Neural cell (in vitro differentiated cells): ENCODE data around the gene SLC36A1. TPM values are rescaled to one million over a fixed set of nuclear protein-coding genes. Genes with fewer than 3 reads are reported as not detected.
"Not testable (repeated sequence)": the region's sequence is repeated elsewhere in the genome, so short reads cannot be mapped to it uniquely, and the experiment has no call there.

Experiments
- H2AFZ ChIP-seq: fragments of 200-600, 300-800 bp; sonication (generic), shearing (Covaris generic); 2 replicates; pipeline ENCODE4 v1.6.0; 2014; ENCODE audit warnings: low read depth, mild to moderate bottlenecking, antibody characterized with exemption, low read length, moderate library complexity
- H3F3A ChIP-seq: fragments of 200-600 bp; shearing (Covaris generic); 2 replicates; pipeline ENCODE4 v1.6.1; 2016; ENCODE audit warnings: mild to moderate bottlenecking, moderate library complexity, mixed read lengths, antibody characterized with exemption, low read length; ENCODE audit not compliant: insufficient read depth, poor library complexity, severe bottlenecking
- H3K27ac ChIP-seq: fragments of 200-600, 300-800 bp; sonication (generic), shearing (Covaris generic); 2 replicates; pipeline ENCODE4 v1.5.1; 2014; ENCODE audit warnings: mild to moderate bottlenecking, low read length, moderate library complexity
- H3K27me3 ChIP-seq: fragments of 300-800, 200-600 bp; sonication (generic), shearing (Covaris generic); 2 replicates; pipeline ENCODE4 v1.6.0; 2014; ENCODE audit warnings: mild to moderate bottlenecking, low read depth, low read length, moderate library complexity; ENCODE audit not compliant: insufficient read depth
- H3K36me3 ChIP-seq: fragments of 300-800, 200-600 bp; sonication (generic), shearing (Covaris generic); 2 replicates; pipeline ENCODE4 v1.5.1; 2014; ENCODE audit warnings: mild to moderate bottlenecking, antibody characterized with exemption, low read length, moderate library complexity; ENCODE audit not compliant: insufficient read depth
- H3K4me2 ChIP-seq: fragments of 300-800, 200-600 bp; sonication (generic), shearing (Covaris generic); 2 replicates; pipeline ENCODE4 v1.6.0; 2014; ENCODE audit warnings: mild to moderate bottlenecking, low read length
- H3K4me3 ChIP-seq: fragments of 300-800, 200-600 bp; sonication (generic), shearing (Covaris generic); 2 replicates; pipeline ENCODE4 v1.5.1; 2014; ENCODE audit warnings: mild to moderate bottlenecking, low read length, moderate library complexity
- H3K79me2 ChIP-seq: fragments of 200-600 bp; shearing (Covaris generic); replicated peaks from 2 replicates; pipeline ENCODE4 v1.6.0; 2014; ENCODE audit warnings: mild to moderate bottlenecking, low read length, moderate library complexity; ENCODE audit not compliant: insufficient read depth
- H3K9ac ChIP-seq: fragments of 300-800, 200-600 bp; sonication (generic), shearing (Covaris generic); 2 replicates; pipeline ENCODE4 v1.6.1; 2016; ENCODE audit warnings: mild to moderate bottlenecking, low read length, mixed read lengths
- H3K9me2 ChIP-seq: fragments of 200-600 bp; shearing (Covaris generic); 2 replicates; pipeline ENCODE4 v1.6.1; 2016; ENCODE audit warnings: mild to moderate bottlenecking, low read length, mixed read lengths; ENCODE audit not compliant: insufficient read depth
- H3K9me3 ChIP-seq: fragments of 200-600, 300-800 bp; sonication (generic), shearing (Covaris generic); 2 replicates; pipeline ENCODE4 v1.6.1; 2016; ENCODE audit warnings: mild to moderate bottlenecking, mixed run types, low read length, moderate library complexity, mixed read lengths
- H4K20me1 ChIP-seq: fragments of 200-600 bp; shearing (Covaris generic); 2 replicates; pipeline ENCODE4 v1.6.1; 2016; ENCODE audit warnings: mild to moderate bottlenecking, mixed run types; ENCODE audit not compliant: insufficient read depth
- EP300 ChIP-seq: fragments of 450-650 bp; conservative IDR thresholded peaks from 2 replicates; pipeline ENCODE4 v1.6.1; 2014; ENCODE audit warnings: antibody characterized with exemption, mild to moderate bottlenecking, moderate library complexity; ENCODE audit not compliant: poor library complexity, severe bottlenecking
- EZH2 ChIP-seq: fragments of 200-600, 300-800 bp; shearing (Covaris generic), sonication (generic); IDR thresholded peaks from 2 replicates; pipeline ENCODE4 v1.6.1; 2014; ENCODE audit warnings: antibody characterized with exemption, low read length, borderline replicate concordance, mild to moderate bottlenecking; ENCODE audit not compliant: insufficient read depth, poor library complexity, severe bottlenecking
- MXI1 ChIP-seq: fragments of 450-650 bp; conservative IDR thresholded peaks from 2 replicates; pipeline ENCODE4 v1.6.1; 2014; ENCODE audit warnings: antibody characterized with exemption, mild to moderate bottlenecking; ENCODE audit not compliant: poor library complexity, severe bottlenecking
- POLR2AphosphoS5 ChIP-seq: IDR thresholded peaks from 2 replicates; pipeline ENCODE4 v1.6.1; 2012
- RAD21 ChIP-seq: fragments of 450-650 bp; conservative IDR thresholded peaks from 2 replicates; pipeline ENCODE4 v1.6.1; 2014; ENCODE audit warnings: antibody characterized with exemption, mild to moderate bottlenecking, moderate library complexity
- SMC3 ChIP-seq: fragments of 450-650 bp; conservative IDR thresholded peaks from 2 replicates; pipeline ENCODE4 v1.6.1; 2014; ENCODE audit warnings: antibody characterized with exemption, mild to moderate bottlenecking, moderate library complexity; ENCODE audit not compliant: poor library complexity
- TAF1 ChIP-seq: IDR thresholded peaks from 2 replicates; pipeline ENCODE4 v1.6.1; 2012; ENCODE audit warnings: low read depth
- polyA plus RNA-seq: library from polyadenylated mRNA; depleted of rRNA; stranded (reverse); fragments of >200 nt; gene quantifications from 2 replicates; pipeline ENCODE4 v1.2.3, GENCODE V29; 2014
- TF ChIP-seq, protein P1 (sequence below): fragments of 450-650 bp; IDR thresholded peaks from 2 replicates; pipeline ENCODE4 v1.5.1; 2014; ENCODE audit warnings: antibody characterized with exemption, mild to moderate bottlenecking, moderate library complexity; ENCODE audit not compliant: poor library complexity, severe bottlenecking
- TF ChIP-seq, protein P2 (sequence below): IDR thresholded peaks from 2 replicates; pipeline ENCODE4 v1.6.1; 2012; ENCODE audit warnings: borderline replicate concordance

Gene SLC36A1
- polyA plus RNA-seq, 1 donor from 2014 or later = 5.3 TPM

GRCh38 chr5:151498395-151499155 is 51.2 kb downstream of the SLC36A1 start:
- no peak for TF ChIP-seq RAD21
- TF ChIP-seq TAF1 = no peak
- no peak for TF ChIP-seq POLR2AphosphoS5
- Histone ChIP-seq H3K27ac (no peak overlapping the region), H3K9me3 (no peaks in the 10 kb centered on the region), H3K9ac (no peak overlapping the region), H3K27me3 (no peaks in the 10 kb centered on the region), H4K20me1 (no peaks in the 10 kb centered on the region), H3K4me3 (no peak overlapping the region), H3K4me2 (no peak overlapping the region), H3F3A (no peaks in the 10 kb centered on the region), H3K9me2 (no peaks in the 10 kb centered on the region), H3K36me3 (no peaks in the 10 kb centered on the region), H2AFZ (no peak overlapping the region), H3K79me2 (no peaks in the 10 kb centered on the region)

DNA sequence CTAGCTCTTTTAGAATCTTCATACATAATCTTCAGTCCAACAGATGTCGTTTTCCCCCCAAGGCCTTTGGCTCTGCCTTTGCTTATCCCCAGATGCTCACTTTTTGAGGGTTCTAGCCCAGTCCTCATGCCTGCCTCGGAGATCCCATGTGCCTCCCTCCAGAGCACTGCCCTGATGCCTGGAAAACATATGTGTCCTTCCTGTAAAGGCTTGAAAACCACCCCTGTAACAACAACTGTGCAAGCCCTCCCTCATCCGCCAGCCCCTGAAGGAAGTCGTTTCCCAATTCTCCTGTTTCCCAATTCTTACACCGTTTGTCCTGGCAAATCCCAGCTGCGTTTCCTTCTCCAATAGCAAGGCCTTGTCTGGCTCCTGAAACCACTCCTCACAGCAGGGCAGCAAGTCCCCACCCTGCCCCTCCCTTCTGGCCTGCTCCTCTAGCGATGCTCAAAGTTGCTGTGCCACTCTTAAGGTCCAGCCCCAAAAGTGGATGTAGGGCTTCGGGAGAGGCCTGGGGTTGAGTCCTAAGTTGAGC is 52.2 kb downstream of the SLC36A1 start:
- H3K27ac ChIP-seq = no peak overlapping the region
- no peaks in the 10 kb centered on the region for H3F3A ChIP-seq
- no peaks in the 10 kb centered on the region for H3K79me2 ChIP-seq
- no peak for TF ChIP-seq EZH2
- H4K20me1 ChIP-seq = no peaks in the 10 kb centered on the region
- no peak overlapping the region for H3K9ac ChIP-seq
- H3K27me3 ChIP-seq = no peaks in the 10 kb centered on the region
- no peaks in the 10 kb centered on the region for H3K9me3 ChIP-seq
- H3K4me2 ChIP-seq = no peak overlapping the region
- H3K36me3 ChIP-seq = no peaks in the 10 kb centered on the region
- no peaks in the 10 kb centered on the region for H3K9me2 ChIP-seq
- no peak overlapping the region for H2AFZ ChIP-seq
- no peak overlapping the region for H3K4me3 ChIP-seq

DNA sequence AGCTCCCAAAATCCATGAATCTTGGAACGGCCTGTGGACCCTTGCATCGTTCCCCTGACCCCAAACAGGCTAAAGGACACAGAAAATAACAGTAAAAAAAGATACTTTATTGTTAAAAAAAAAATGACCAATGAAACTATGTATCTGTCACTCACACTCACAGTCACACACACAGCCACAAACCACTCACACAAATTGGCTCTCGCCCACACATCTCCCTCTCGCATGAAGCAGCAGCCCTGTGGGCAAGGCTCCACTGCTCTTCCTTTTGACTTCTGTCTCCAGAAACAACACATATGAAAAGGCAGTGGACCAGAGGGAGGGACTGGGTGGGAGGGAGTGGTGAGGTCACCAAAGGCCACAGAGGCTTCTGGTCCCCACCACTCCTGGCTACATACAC is 56.6 kb downstream of the SLC36A1 start:
- Histone ChIP-seq H3K9me3 (no peaks in the 10 kb centered on the region), H3K27me3 (no peaks in the 10 kb centered on the region), H3F3A (no peaks in the 10 kb centered on the region), H3K9ac (no peak overlapping the region), H3K36me3 (no peaks in the 10 kb centered on the region), H2AFZ (no peak overlapping the region), H3K27ac (no peak overlapping the region), H3K4me2 (no peak overlapping the region), H3K79me2 (no peaks in the 10 kb centered on the region), H3K9me2 (no peaks in the 10 kb centered on the region), H4K20me1 (no peaks in the 10 kb centered on the region), H3K4me3 (no peak overlapping the region)
- TF ChIP-seq POLR2AphosphoS5 (no peak), EZH2 (no peak), SMC3 (no peak), EP300 (no peak), RAD21 (no peak), TAF1 (no peak), MXI1 (no peak)
- TF ChIP-seq, protein P1, sequence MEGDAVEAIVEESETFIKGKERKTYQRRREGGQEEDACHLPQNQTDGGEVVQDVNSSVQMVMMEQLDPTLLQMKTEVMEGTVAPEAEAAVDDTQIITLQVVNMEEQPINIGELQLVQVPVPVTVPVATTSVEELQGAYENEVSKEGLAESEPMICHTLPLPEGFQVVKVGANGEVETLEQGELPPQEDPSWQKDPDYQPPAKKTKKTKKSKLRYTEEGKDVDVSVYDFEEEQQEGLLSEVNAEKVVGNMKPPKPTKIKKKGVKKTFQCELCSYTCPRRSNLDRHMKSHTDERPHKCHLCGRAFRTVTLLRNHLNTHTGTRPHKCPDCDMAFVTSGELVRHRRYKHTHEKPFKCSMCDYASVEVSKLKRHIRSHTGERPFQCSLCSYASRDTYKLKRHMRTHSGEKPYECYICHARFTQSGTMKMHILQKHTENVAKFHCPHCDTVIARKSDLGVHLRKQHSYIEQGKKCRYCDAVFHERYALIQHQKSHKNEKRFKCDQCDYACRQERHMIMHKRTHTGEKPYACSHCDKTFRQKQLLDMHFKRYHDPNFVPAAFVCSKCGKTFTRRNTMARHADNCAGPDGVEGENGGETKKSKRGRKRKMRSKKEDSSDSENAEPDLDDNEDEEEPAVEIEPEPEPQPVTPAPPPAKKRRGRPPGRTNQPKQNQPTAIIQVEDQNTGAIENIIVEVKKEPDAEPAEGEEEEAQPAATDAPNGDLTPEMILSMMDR = no peak
- TF ChIP-seq, protein P2, sequence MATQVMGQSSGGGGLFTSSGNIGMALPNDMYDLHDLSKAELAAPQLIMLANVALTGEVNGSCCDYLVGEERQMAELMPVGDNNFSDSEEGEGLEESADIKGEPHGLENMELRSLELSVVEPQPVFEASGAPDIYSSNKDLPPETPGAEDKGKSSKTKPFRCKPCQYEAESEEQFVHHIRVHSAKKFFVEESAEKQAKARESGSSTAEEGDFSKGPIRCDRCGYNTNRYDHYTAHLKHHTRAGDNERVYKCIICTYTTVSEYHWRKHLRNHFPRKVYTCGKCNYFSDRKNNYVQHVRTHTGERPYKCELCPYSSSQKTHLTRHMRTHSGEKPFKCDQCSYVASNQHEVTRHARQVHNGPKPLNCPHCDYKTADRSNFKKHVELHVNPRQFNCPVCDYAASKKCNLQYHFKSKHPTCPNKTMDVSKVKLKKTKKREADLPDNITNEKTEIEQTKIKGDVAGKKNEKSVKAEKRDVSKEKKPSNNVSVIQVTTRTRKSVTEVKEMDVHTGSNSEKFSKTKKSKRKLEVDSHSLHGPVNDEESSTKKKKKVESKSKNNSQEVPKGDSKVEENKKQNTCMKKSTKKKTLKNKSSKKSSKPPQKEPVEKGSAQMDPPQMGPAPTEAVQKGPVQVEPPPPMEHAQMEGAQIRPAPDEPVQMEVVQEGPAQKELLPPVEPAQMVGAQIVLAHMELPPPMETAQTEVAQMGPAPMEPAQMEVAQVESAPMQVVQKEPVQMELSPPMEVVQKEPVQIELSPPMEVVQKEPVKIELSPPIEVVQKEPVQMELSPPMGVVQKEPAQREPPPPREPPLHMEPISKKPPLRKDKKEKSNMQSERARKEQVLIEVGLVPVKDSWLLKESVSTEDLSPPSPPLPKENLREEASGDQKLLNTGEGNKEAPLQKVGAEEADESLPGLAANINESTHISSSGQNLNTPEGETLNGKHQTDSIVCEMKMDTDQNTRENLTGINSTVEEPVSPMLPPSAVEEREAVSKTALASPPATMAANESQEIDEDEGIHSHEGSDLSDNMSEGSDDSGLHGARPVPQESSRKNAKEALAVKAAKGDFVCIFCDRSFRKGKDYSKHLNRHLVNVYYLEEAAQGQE = no peak

- not testable (repeated sequence) for H2AFZ ChIP-seq, H4K20me1 ChIP-seq, H3K4me2 ChIP-seq, H3K27me3 ChIP-seq, H3F3A ChIP-seq, H3K79me2 ChIP-seq, H3K9me3 ChIP-seq, H3K9ac ChIP-seq, H3K27ac ChIP-seq, H3K9me2 ChIP-seq, H3K36me3 ChIP-seq, H3K4me3 ChIP-seq
These were observed 60.9 kb downstream of the SLC36A1 start for GRCh38 chr5:151508308-151508707.
